GM18511 (cell line): ENCODE data around the gene BLNK.
"Not testable (repeated sequence)": the region's sequence is repeated elsewhere in the genome, so short reads cannot be mapped to it uniquely, and the experiment has no call there.

Source experiments
- ATAC-seq: cut with Tn5 transposase; IDR thresholded peaks from one replicate; pipeline ENCODE4 v1.9.1; 2021; ENCODE audit warnings: mild to moderate bottlenecking, moderate library complexity; ENCODE audit not compliant: unreplicated experiment

BLNK gene

GRCh38 chr10:96230527-96230926, 40.8 kb downstream of the BLNK start:
- peak; percentile 53 for ATAC-seq

- peak; percentile 36 for ATAC-seq
Observed at GRCh38 chr10:96229568-96230030, 41.8 kb downstream of the BLNK start.

GRCh38 chr10:96228408-96228994, 42.9 kb downstream of the BLNK start:
- no peak for ATAC-seq

GRCh38 chr10:96227206-96227605, 44.2 kb downstream of the BLNK start:
- ATAC-seq = no peak

GRCh38 chr10:96225119-96225518, 46.2 kb downstream of the BLNK start:
- ATAC-seq = no peak

GRCh38 chr10:96222908-96223307, 48.5 kb downstream of the BLNK start:
- no peak for ATAC-seq

- no peak for ATAC-seq
Observed at GRCh38 chr10:96222441-96222840, 48.9 kb downstream of the BLNK start.

GRCh38 chr10:96218826-96219225, 52.5 kb downstream of the BLNK start:
- ATAC-seq = no peak

- ATAC-seq = no peak
Observed at GRCh38 chr10:96217711-96218110, 53.7 kb downstream of the BLNK start.

GRCh38 chr10:96216775-96217174, 54.6 kb downstream of the BLNK start:
- no peak for ATAC-seq

GRCh38 chr10:96212911-96213310, 58.5 kb downstream of the BLNK start:
- no peak for ATAC-seq

GRCh38 chr10:96211764-96212163, 59.6 kb downstream of the BLNK start:
- ATAC-seq = no peak

- no peak for ATAC-seq
Observed at GRCh38 chr10:96208946-96209345, 62.4 kb downstream of the BLNK start.

- ATAC-seq = peak; percentile 72
Observed at GRCh38 chr10:96208271-96208670, 63.1 kb downstream of the BLNK start.

- ATAC-seq = no peak
Observed at GRCh38 chr10:96205580-96205979, 65.8 kb downstream of the BLNK start.

- ATAC-seq = no peak
Observed at GRCh38 chr10:96201525-96201924, 69.8 kb downstream of the BLNK start.

- not testable (repeated sequence) for ATAC-seq
Observed at GRCh38 chr10:96189505-96189904, 81.9 kb downstream of the BLNK start.

- ATAC-seq = no peak
Observed at GRCh38 chr10:96188916-96189315, 82.5 kb downstream of the BLNK start.

- ATAC-seq = no peak
Observed at GRCh38 chr10:96188421-96188820, 82.9 kb downstream of the BLNK start.

- no peak for ATAC-seq
Observed at GRCh38 chr10:96176985-96177384, 94.4 kb downstream of the BLNK start.

GRCh38 chr10:96172666-96173065, 98.7 kb downstream of the BLNK start:
- ATAC-seq = no peak

- ATAC-seq = no peak
Observed at GRCh38 chr10:96170230-96170629, 101.1 kb downstream of the BLNK start.

- no peak for ATAC-seq
Observed at GRCh38 chr10:96168546-96168945, 102.8 kb downstream of the BLNK start.
